Caco-2 (cell line): ENCODE results near the gene MAGI1. TPM values are rescaled to one million over a fixed set of nuclear protein-coding genes. Genes with fewer than 3 reads are reported as not detected.

Experiments used
- BruUV-seq: library from RNA; stranded (reverse); fragments of 400-500 nt; replicated peaks from 2 replicates; lab custom pipeline; 2021; lab: Mats Ljungman, UMichigan
- CTCF ChIA-PET: fragments of 300-600 bp; sonication (Branson Sonifier 250); formaldehyde crosslinking; loops from one replicate; lab custom pipeline; 2022; ENCODE audit warnings: antibody characterized with exemption; lab: Charles Lee
- POLR2A ChIA-PET: fragments of 300-600 bp; sonication (Branson Sonifier 250); formaldehyde crosslinking; loops from one replicate; lab custom pipeline; 2022; ENCODE audit warnings: antibody characterized with exemption; lab: Charles Lee
- DNase-seq, 2 experiments: peaks; one replicate each; pipeline versions ENCODE4 v3.0.0 to v3.0.0-alpha.2; 2020 to 2022
- H3K27me3 ChIP-seq: replicated peaks from 2 replicates; pipeline ENCODE4 v1.6.0; 2011; ENCODE audit warnings: low read length; ENCODE audit not compliant: control insufficient read depth, insufficient read depth
- H3K36me3 ChIP-seq: 2 replicates; pipeline ENCODE4 v1.5.1; 2011; ENCODE audit warnings: low read length; ENCODE audit not compliant: control insufficient read depth, insufficient read depth
- H3K4me1 ChIP-seq: fragments of 250-450 bp; sonication (Bioruptor Pico); 2 replicates; pipeline ENCODE4 v1.5.1; 2020; ENCODE audit warnings: mild to moderate bottlenecking
- H3K4me3 ChIP-seq: 2 replicates; pipeline ENCODE4 v1.5.1; 2011; ENCODE audit warnings: low read depth, mild to moderate bottlenecking, control low read depth, low read length
- H3K9me3 ChIP-seq: fragments of 250-450 bp; sonication (Bioruptor Pico); 2 replicates; pipeline ENCODE4 v1.5.1; 2020; ENCODE audit warnings: mild to moderate bottlenecking, moderate library complexity
- H3K27ac Mint-ChIP-seq: one replicate; pipeline ENCODE4 v1.8.0; 2022; ENCODE audit warnings: mixed read lengths; ENCODE audit not compliant: unreplicated experiment
- H3K27me3 Mint-ChIP-seq: one replicate; pipeline ENCODE4 v1.8.0; 2022; ENCODE audit warnings: mixed read lengths; ENCODE audit not compliant: insufficient read depth, unreplicated experiment
- H3K36me3 Mint-ChIP-seq: one replicate; pipeline ENCODE4 v1.8.0; 2022; ENCODE audit warnings: mild to moderate bottlenecking, mixed read lengths; ENCODE audit not compliant: insufficient read depth, unreplicated experiment
- H3K4me1 Mint-ChIP-seq: one replicate; pipeline ENCODE4 v1.8.0; 2022; ENCODE audit warnings: low read depth, mixed read lengths; ENCODE audit not compliant: unreplicated experiment
- H3K4me3 Mint-ChIP-seq: one replicate; pipeline ENCODE4 v1.8.0; 2022; ENCODE audit warnings: mild to moderate bottlenecking, moderate library complexity, mixed read lengths; ENCODE audit not compliant: unreplicated experiment
- H3K9me3 Mint-ChIP-seq: one replicate; pipeline ENCODE4 v1.8.0; 2022; ENCODE audit warnings: mixed read lengths; ENCODE audit not compliant: unreplicated experiment
- intact Hi-C: fragments of 100-400 bp; cut with micrococcal nuclease; formaldehyde crosslinking; loops from one replicate; pipeline ENCODE4 v1.10.0; 2022; ENCODE audit not compliant: unreplicated experiment
- total RNA-seq: library from RNA; stranded (reverse); gene quantifications from 2 replicates; pipeline ENCODE4 v1.2.3, GENCODE V29; 2022
- TF ChIP-seq, protein P1 (sequence below), 2 experiments: fragments of 200-600 bp in 1 of 2; IDR thresholded peaks; 1 replicate in 1 of 2; 2 replicates in 1 of 2; pipeline versions ENCODE4 v1.5.1 to v1.8.0; 2011 to 2022; ENCODE audit warnings: antibody characterized with exemption in 1 of 2, control low read depth in 1 of 2, inconsistent platforms in 1 of 2, low read depth in 1 of 2, low read length in 1 of 2, mild to moderate bottlenecking in 1 of 2, moderate library complexity in 1 of 2; ENCODE audit not compliant: insufficient read depth in 1 of 2, severe bottlenecking in 1 of 2, unreplicated experiment in 1 of 2

The MAGI1 gene
- total RNA-seq, 1 experiment from 2014 or later, result 64.9 TPM

- Histone ChIP-seq H3K9me3 (no peaks in the 10 kb centered on the region), H3K36me3 (no peaks in the 10 kb centered on the region), H3K27me3 (no peaks in the 10 kb centered on the region), H3K4me1 (no peaks in the 10 kb centered on the region), H3K4me3 (no peak overlapping the region)
- H3K9me3 Mint-ChIP-seq, result no peaks in the 10 kb centered on the region
- no peak overlapping the region for H3K27ac Mint-ChIP-seq
- H3K4me3 Mint-ChIP-seq, result no peak overlapping the region
- H3K36me3 Mint-ChIP-seq, result no peaks in the 10 kb centered on the region
- DNase-seq, result no peak
- no TSS peak for BruUV-seq
- no peaks in the 10 kb centered on the region for H3K4me1 Mint-ChIP-seq
- intact Hi-C loops, result no loop called here
- ChIA-PET CTCF (no interaction called here), POLR2A (no interaction called here)
- TF ChIP-seq, protein P1, sequence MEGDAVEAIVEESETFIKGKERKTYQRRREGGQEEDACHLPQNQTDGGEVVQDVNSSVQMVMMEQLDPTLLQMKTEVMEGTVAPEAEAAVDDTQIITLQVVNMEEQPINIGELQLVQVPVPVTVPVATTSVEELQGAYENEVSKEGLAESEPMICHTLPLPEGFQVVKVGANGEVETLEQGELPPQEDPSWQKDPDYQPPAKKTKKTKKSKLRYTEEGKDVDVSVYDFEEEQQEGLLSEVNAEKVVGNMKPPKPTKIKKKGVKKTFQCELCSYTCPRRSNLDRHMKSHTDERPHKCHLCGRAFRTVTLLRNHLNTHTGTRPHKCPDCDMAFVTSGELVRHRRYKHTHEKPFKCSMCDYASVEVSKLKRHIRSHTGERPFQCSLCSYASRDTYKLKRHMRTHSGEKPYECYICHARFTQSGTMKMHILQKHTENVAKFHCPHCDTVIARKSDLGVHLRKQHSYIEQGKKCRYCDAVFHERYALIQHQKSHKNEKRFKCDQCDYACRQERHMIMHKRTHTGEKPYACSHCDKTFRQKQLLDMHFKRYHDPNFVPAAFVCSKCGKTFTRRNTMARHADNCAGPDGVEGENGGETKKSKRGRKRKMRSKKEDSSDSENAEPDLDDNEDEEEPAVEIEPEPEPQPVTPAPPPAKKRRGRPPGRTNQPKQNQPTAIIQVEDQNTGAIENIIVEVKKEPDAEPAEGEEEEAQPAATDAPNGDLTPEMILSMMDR (IDR thresholded peaks at IDR 0.05; ENCODE audit: insufficient read depth in 1 of 2, low read depth in 1 of 2, low read length in 1 of 2, severe bottlenecking in 1 of 2, unreplicated experiment in 1 of 2), result no peak
- H3K27me3 Mint-ChIP-seq, result no peaks in the 10 kb centered on the region
These were observed 498.1 kb downstream of the MAGI1 start for GRCh38 chr3:65540666-65541065.

DNA sequence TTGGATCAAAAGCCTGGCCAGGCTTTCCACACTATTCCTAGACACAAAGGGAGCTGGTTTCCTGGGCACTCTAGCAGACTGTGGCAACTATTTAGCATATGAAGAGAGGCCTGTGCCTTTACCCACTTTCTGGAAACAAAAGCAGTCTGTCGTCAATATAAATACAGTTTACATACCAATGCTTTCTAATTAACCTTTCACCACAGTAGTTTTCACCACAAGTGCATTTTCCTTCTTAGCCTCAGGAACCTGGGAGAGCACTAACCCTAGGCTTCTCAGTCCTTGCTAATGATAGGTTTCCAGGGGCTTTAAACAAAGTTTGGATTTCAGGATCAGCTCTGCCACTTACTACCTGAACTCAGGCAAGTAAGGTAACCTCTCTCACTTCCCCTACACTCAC is 499.1 kb downstream of the MAGI1 start:
- no peaks in the 10 kb centered on the region for H3K36me3 Mint-ChIP-seq
- no peaks in the 10 kb centered on the region for H3K9me3 ChIP-seq
- no peaks in the 10 kb centered on the region for H3K27me3 ChIP-seq
- DNase-seq, result no peak
- intact Hi-C loops, result no loop called here
- H3K27me3 Mint-ChIP-seq, result no peaks in the 10 kb centered on the region
- no peaks in the 10 kb centered on the region for H3K9me3 Mint-ChIP-seq
- H3K4me1 ChIP-seq, result no peaks in the 10 kb centered on the region
- ChIA-PET POLR2A (no interaction called here), CTCF (interaction anchor here (0.6 kb wide), 1 partner anchor 72 kb away, joined by 4 read pairs; no protein-coding TSS in a partner anchor)
- no peak overlapping the region for H3K4me3 ChIP-seq
- H3K27ac Mint-ChIP-seq, result no peak overlapping the region
- H3K4me3 Mint-ChIP-seq, result no peak overlapping the region
- no peaks in the 10 kb centered on the region for H3K36me3 ChIP-seq
- TF ChIP-seq, protein P1 (IDR thresholded peaks at IDR 0.05; ENCODE audit: insufficient read depth in 1 of 2, low read depth in 1 of 2, low read length in 1 of 2, severe bottlenecking in 1 of 2, unreplicated experiment in 1 of 2), result no peak
- no TSS peak for BruUV-seq
- no peaks in the 10 kb centered on the region for H3K4me1 Mint-ChIP-seq

DNA sequence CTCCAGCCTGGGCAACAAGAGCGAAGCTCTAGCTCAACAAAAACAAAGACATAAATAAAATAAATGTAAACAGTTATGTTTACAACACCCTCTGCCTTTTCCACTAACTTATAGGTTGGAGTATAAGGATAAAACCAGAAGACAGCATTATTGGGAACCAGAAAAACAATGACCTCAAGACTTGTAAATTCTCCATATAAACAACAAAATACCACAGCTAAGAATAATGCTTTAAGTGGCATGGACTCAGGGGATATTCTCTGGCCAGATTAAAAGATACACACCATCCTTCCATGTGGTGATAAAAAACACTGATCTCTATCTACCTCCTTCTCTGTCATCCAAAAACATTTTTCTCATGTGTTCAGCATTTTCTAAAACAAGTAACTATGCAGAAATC is 500.6 kb downstream of the MAGI1 start:
- H3K27me3 ChIP-seq, result no peaks in the 10 kb centered on the region
- Mint-ChIP-seq H3K4me1 (peaks cover under 1% of the 10 kb centered on the region), H3K36me3 (no peaks in the 10 kb centered on the region), H3K27me3 (no peaks in the 10 kb centered on the region), H3K9me3 (no peaks in the 10 kb centered on the region), H3K27ac (no peak overlapping the region), H3K4me3 (no peak overlapping the region)
- TF ChIP-seq, protein P1 (IDR thresholded peaks at IDR 0.05; ENCODE audit: insufficient read depth in 1 of 2, low read depth in 1 of 2, low read length in 1 of 2, severe bottlenecking in 1 of 2, unreplicated experiment in 1 of 2), result no peak
- no peaks in the 10 kb centered on the region for H3K4me1 ChIP-seq
- H3K9me3 ChIP-seq, result no peaks in the 10 kb centered on the region
- H3K36me3 ChIP-seq, result no peaks in the 10 kb centered on the region
- no TSS peak for BruUV-seq
- intact Hi-C loops, result no loop called here
- POLR2A ChIA-PET, result no interaction called here
- H3K4me3 ChIP-seq, result no peak overlapping the region
- CTCF ChIA-PET, result no interaction called here
- no peak for DNase-seq
